HFF-Myc (cell line): ENCODE data around the gene KCNMB4.

Experiments
- DNase-seq: peaks from one replicate; pipeline ENCODE4 v3.0.0-alpha.2; 2011; ENCODE audit warnings: low read depth; ENCODE audit errors: extremely low read depth
- H3K4me3 ChIP-seq: replicated peaks from 2 replicates; pipeline ENCODE4 v1.5.1; 2011; ENCODE audit warnings: low read depth, mild to moderate bottlenecking, control low read depth, low read length
- CTCF ChIP-seq: IDR thresholded peaks from 2 replicates; pipeline ENCODE4 v1.5.1; 2012; ENCODE audit warnings: mild to moderate bottlenecking, low read depth, low read length, control low read depth; ENCODE audit errors: missing control alignments

KCNMB4 gene

GRCh38 chr12:70330158-70330557, 35.9 kb upstream of the KCNMB4 start:
- DNase-seq, result no peak
- H3K4me3 ChIP-seq, result no peak overlapping the region
- no peak for TF ChIP-seq CTCF

- no peak for DNase-seq
- no peak overlapping the region for H3K4me3 ChIP-seq
- TF ChIP-seq CTCF, result no peak
Measured at GRCh38 chr12:70332236-70332635, 33.9 kb upstream of the KCNMB4 start.

DNA sequence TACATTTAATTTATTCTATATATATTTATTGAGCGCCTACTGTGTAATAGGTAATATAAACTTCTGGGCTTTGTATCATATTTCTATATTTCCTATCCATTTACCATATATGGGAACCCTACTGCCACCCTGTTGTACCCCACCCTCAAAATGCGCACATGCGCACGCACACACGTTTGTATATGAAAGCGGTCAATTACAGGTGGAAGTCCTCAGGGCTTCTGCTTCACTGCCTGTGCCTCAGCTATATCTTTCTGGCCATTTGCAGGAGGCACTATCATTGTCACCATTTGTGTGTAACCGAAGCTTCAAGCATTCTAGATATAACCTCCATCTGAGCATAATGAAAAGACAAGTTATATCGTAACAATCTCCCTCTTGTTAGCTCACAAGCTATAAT, 31.3 kb upstream of the KCNMB4 start:
- no peak overlapping the region for H3K4me3 ChIP-seq
- DNase-seq, result no peak
- TF ChIP-seq CTCF, result no peak

DNA sequence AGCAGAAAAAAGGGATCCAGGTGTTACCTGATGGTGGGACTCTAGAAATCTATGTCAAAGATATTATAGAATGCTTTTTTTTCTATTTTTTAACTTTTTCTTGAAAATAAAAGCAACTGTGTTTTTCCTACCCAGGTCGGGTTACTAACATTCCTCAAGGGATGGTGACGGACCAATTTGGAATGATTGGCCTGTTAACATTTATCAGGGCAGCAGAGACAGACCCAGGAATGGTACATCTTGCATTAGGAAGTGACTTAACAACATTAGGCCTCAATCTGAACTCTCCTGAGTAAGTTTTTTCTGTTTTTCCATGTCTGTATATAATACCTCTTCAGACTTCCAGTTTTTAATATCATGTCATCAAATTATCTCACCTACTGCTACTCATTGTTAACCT, 27.6 kb upstream of the KCNMB4 start:
- no peak for DNase-seq
- no peak for TF ChIP-seq CTCF

GRCh38 chr12:70351076-70351475, 15.0 kb upstream of the KCNMB4 start:
- no peak overlapping the region for H3K4me3 ChIP-seq
- DNase-seq, result no peak
- no peak for TF ChIP-seq CTCF

More for the DNA sequence above, 27.6 kb upstream of the KCNMB4 start:
- H3K4me3 ChIP-seq, result no peak overlapping the region

DNA sequence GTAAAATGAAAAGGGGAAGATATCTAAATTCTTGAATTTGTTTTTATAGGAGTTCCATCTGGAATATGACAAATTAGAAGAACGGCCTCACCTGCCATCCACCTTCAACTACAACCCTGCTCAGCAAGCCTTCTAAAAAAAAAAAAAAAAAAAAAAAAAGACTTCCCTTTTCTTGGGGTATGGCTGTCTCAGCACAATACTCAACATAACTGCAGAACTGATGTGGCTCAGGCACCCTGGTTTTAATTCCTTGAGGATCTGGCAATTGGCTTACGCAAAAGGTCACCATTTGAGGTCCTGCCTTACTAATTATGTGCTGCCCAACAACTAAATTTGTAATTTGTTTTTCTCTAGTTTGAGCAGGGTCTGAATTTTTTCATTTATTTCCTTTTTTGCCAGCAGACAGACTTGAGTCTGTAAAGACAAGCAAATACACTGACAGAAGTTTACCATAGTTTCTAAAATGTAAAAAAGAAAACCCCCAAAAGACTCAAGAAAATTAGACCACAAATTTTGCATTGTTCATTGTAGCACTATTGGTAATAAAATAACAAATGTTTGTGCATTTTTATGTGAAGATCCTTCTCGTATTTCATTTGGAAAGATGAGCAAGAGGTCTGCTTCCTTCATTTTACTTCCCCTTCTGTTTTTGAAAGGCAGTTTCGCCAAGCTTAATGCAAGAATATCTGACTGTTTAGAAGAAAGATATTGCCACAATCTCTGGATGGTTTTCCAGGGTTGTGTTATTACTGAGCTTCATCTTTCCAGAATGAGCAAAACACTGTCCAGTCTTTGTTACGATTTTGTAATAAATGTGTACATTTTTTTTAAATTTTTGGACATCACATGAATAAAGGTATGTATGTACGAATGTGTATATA, 12.1 kb upstream of the KCNMB4 start:
- TF ChIP-seq CTCF, result no peak
- no peak for DNase-seq
- H3K4me3 ChIP-seq, result no peak overlapping the region
